K562 (cell line): ENCODE results near the gene TRDMT1. TPM values are rescaled to one million over a fixed set of nuclear protein-coding genes. Genes with fewer than 3 reads are reported as not detected.

Source experiments
- ATAC-seq: fragments of 200-7000 bp; cut with Tn5 transposase; 3 replicates; pipeline ENCODE4 v1.9.1; 2020; ENCODE audit warnings: moderate library complexity
- BruUV-seq: library from RNA; stranded (reverse); fragments of 400-500 nt; replicated peaks from 2 replicates; lab custom pipeline; 2021; lab: Mats Ljungman, UMichigan
- CTCF ChIA-PET: fragments of 300-600 bp; formaldehyde crosslinking; extraction: SDS; loops from one replicate; lab custom pipeline; 2021; ENCODE audit warnings: low intra/inter-chr PET ratio; lab: Yijun Ruan, JAX
- POLR2A ChIA-PET: fragments of 300-600, 350-650 bp; sonication (Branson Sonifier 250); formaldehyde crosslinking; extraction: SDS; loops from one replicate; lab custom pipeline; 2021; ENCODE audit warnings: antibody characterized with exemption, inconsistent platforms; lab: Yijun Ruan, JAX
- DNase-seq, 4 experiments: peaks; one replicate each; pipeline versions ENCODE4 v3.0.0 to v3.0.0-alpha.2; 2011 to 2018; ENCODE audit warnings: low spot score in 3 of 4, mixed read lengths in 3 of 4; ENCODE audit errors: extremely low read depth in 1 of 4
- FAIRE-seq: peaks from 2 replicates; lab custom pipeline; 2011; peaks lifted over from hg19 to GRCh38; lab: Jason Lieb, UNC
- H2AFZ ChIP-seq: 2 replicates; pipeline ENCODE4 v1.6.0; 2011; ENCODE audit warnings: low read depth, low read length, control low read depth, inconsistent platforms
- H3K27ac ChIP-seq: fragments of 200-600 bp; 3 replicates; pipeline ENCODE4 v1.8.0; 2011; ENCODE audit warnings: low read depth, mild to moderate bottlenecking, control low read depth, inconsistent platforms, low read length, moderate library complexity, mixed read lengths; ENCODE audit errors: extremely low read depth
- H3K27me3 ChIP-seq, 2 experiments: fragments of 300-600 bp in 1 of 2; 2 replicates in 1 of 2; 3 replicates in 1 of 2; pipeline versions ENCODE4 v1.6.0 to v1.8.0; 2011; ENCODE audit warnings: inconsistent platforms in 2 of 2, low read length in 2 of 2, mild to moderate bottlenecking in 1 of 2, mixed read lengths in 1 of 2, moderate library complexity in 1 of 2; ENCODE audit not compliant: control insufficient read depth in 2 of 2, insufficient read depth in 2 of 2
- H3K36me3 ChIP-seq: fragments of 300-600 bp; 3 replicates; pipeline ENCODE4 v1.8.0; 2011; ENCODE audit warnings: mild to moderate bottlenecking, low read length, inconsistent platforms; ENCODE audit not compliant: control insufficient read depth, insufficient read depth
- H3K4me1 ChIP-seq, 2 experiments: fragments of 200-600 bp in 1 of 2; replicated peaks in 1 of 2; 2 replicates in 1 of 2; 3 replicates in 1 of 2; pipeline versions ENCODE4 v1.5.1 to v1.8.0; 2011; ENCODE audit warnings: inconsistent platforms in 2 of 2, low read length in 2 of 2, mild to moderate bottlenecking in 1 of 2, mixed read lengths in 1 of 2, moderate library complexity in 1 of 2; ENCODE audit not compliant: control insufficient read depth in 2 of 2, insufficient read depth in 2 of 2
- H3K4me2 ChIP-seq: 2 replicates; pipeline ENCODE4 v1.6.1; 2011; ENCODE audit warnings: low read length, control low read depth, inconsistent platforms, mixed read lengths; ENCODE audit not compliant: insufficient read depth
- H3K4me3 ChIP-seq: fragments of 200-600 bp; sonication (generic), shearing (Covaris generic); 2 replicates; pipeline ENCODE4 v1.5.1; 2016; ENCODE audit warnings: control low read depth, inconsistent platforms
- H3K79me2 ChIP-seq: fragments of 200-600 bp; 3 replicates; pipeline ENCODE4 v1.8.0; 2011; ENCODE audit warnings: low read length, inconsistent platforms; ENCODE audit not compliant: control insufficient read depth, insufficient read depth
- H3K9ac ChIP-seq, 2 experiments: 2 replicates each; pipeline versions ENCODE4 v1.6.0 to v1.6.1; 2011; ENCODE audit warnings: low read depth in 2 of 2, low read length in 2 of 2, control low read depth in 1 of 2, inconsistent platforms in 1 of 2, mild to moderate bottlenecking in 1 of 2, mixed read lengths in 1 of 2; ENCODE audit not compliant: insufficient read depth in 1 of 2
- H3K9me1 ChIP-seq: one replicate; pipeline ENCODE4 v1.6.0; 2011; ENCODE audit warnings: inconsistent platforms, mild to moderate bottlenecking, low read length, moderate library complexity; ENCODE audit not compliant: control insufficient read depth, insufficient read depth
- H3K9me3 ChIP-seq: replicated peaks from 2 replicates; pipeline ENCODE4 v1.5.1; 2011; ENCODE audit warnings: low read depth, low read length, inconsistent platforms; ENCODE audit not compliant: control insufficient read depth, insufficient read depth
- H4K20me1 ChIP-seq: replicated peaks from 2 replicates; pipeline ENCODE4 v1.6.1; 2011; ENCODE audit warnings: low read length, inconsistent platforms, mixed read lengths; ENCODE audit not compliant: control insufficient read depth, insufficient read depth
- CEBPG ChIP-seq, 3 experiments: fragments of 200-800 bp in 1 of 3; sonication (Bioruptor generic) in 1 of 3; sonication (generic) in 1 of 3; formaldehyde crosslinking in 1 of 3; IDR thresholded peaks in 2 of 3; conservative IDR thresholded peaks in 1 of 3; 2 replicates each; pipeline versions ENCODE4 v1.6.1 to v1.8.0; 2016 to 2022; ENCODE audit warnings: missing compliant biosample characterization in 2 of 3, missing genetic modification characterization in 2 of 3, mild to moderate bottlenecking in 1 of 3, missing genetic modification reagents in 1 of 3
- CHAMP1 ChIP-seq: fragments of 450-650 bp; IDR thresholded peaks from 2 replicates; pipeline ENCODE4 v1.6.1; 2016; ENCODE audit warnings: mild to moderate bottlenecking
- DIDO1 ChIP-seq: fragments of 450-650 bp; IDR thresholded peaks from 2 replicates; pipeline ENCODE4 v1.6.1; 2016; ENCODE audit warnings: low read depth, missing biosample characterization, missing genetic modification characterization
- EP400 ChIP-seq: fragments of 450-650 bp; IDR thresholded peaks from 2 replicates; pipeline ENCODE4 v1.6.1; 2017; ENCODE audit warnings: antibody characterized with exemption, mild to moderate bottlenecking, moderate library complexity
- FOXK2 ChIP-seq, 2 experiments: fragments of 450-650 bp; IDR thresholded peaks in 1 of 2; conservative IDR thresholded peaks in 1 of 2; 2 replicates each; pipeline ENCODE4 v1.6.1; 2016; ENCODE audit warnings: low read depth in 2 of 2, mild to moderate bottlenecking in 1 of 2
- IRF9 ChIP-seq: fragments of 450-650 bp; IDR thresholded peaks from 2 replicates; pipeline ENCODE4 v1.6.1; 2016; ENCODE audit warnings: missing biosample characterization, missing genetic modification characterization
- MECOM ChIP-seq: fragments of 250-450 bp; sonication (Bioruptor Pico); IDR thresholded peaks from 2 replicates; pipeline ENCODE4 v1.8.0; 2022; ENCODE audit warnings: inconsistent platforms
- MTA3 ChIP-seq: fragments of 450-650 bp; formaldehyde crosslinking; IDR thresholded peaks from 2 replicates; pipeline ENCODE4 v1.6.1; 2017; ENCODE audit warnings: mild to moderate bottlenecking, borderline replicate concordance
- NFRKB ChIP-seq: fragments of 450-650 bp; IDR thresholded peaks from 2 replicates; pipeline ENCODE4 v1.6.1; 2016; ENCODE audit warnings: low read depth
- TAF7 ChIP-seq: fragments of 450-650 bp; IDR thresholded peaks from 2 replicates; pipeline ENCODE4 v1.6.1; 2016; ENCODE audit warnings: missing genetic modification characterization, missing compliant biosample characterization
- VEZF1 ChIP-seq: fragments of 200-800 bp; sonication (Bioruptor generic); IDR thresholded peaks from 2 replicates; pipeline ENCODE4 v1.6.1; 2017; ENCODE audit warnings: missing genetic modification characterization, missing compliant biosample characterization
- ZNF398 ChIP-seq: fragments of 250-450 bp; sonication (Bioruptor Pico); IDR thresholded peaks from 2 replicates; pipeline ENCODE4 v1.8.0; 2021; ENCODE audit warnings: moderate library complexity, mild to moderate bottlenecking, inconsistent platforms
- ZNF76 ChIP-seq: fragments of 250-450 bp; sonication (Bioruptor Pico); IDR thresholded peaks from 2 replicates; pipeline ENCODE4 v1.4.0; 2020; ENCODE audit warnings: mild to moderate bottlenecking, moderate library complexity, borderline replicate concordance
- WGBS: fragments of 100-300 bp; shearing (Covaris generic); methylation state at CpG from one replicate; pipeline ENCODE4 v1.1.6; 2016; ENCODE audit warnings: low coverage, mixed read lengths; ENCODE audit not compliant: insufficient coverage; ENCODE audit errors: missing lambda C conversion rate; 5-methylcytosine and 5-hydroxymethylcytosine counted together
- in situ Hi-C: fragments of 300-500 bp; cut with MboI; formaldehyde crosslinking; loops from 4 replicates; pipeline ENCODE4 v1.15.0; 2018; ENCODE audit warnings: inconsistent platforms, mixed read lengths
- intact Hi-C: fragments of 100-400 bp; cut with micrococcal nuclease; formaldehyde crosslinking; loops from 2 replicates; pipeline ENCODE4 v1.14.2; 2022
- polyA plus RNA-seq, 8 experiments: library from polyadenylated mRNA; depleted of rRNA in 4 of 8; stranded (reverse) in 5 of 8; unstranded in 3 of 8; fragments of >200 nt; fragmentation: Nextera tagmentation in 2 of 8; fragmentation: Illumina TruSeq in 1 of 8; extraction: Ambion mirVana in 2 of 8; extraction: Trizol in 1 of 8; gene quantifications; 2 replicates each; pipeline versions ENCODE4 v1.2.1 to v1.2.3, GENCODE V29; 2011 to 2014; ENCODE audit warnings: inconsistent platforms in 1 of 8, missing spikeins in 1 of 8
- total RNA-seq, 7 experiments: library from RNA; depleted of rRNA in 6 of 7; stranded (reverse); fragments of >200 nt in 6 of 7; fragmentation: Illumina TruSeq in 2 of 7; extraction: Trizol in 2 of 7; gene quantifications; 2 replicates each; pipeline versions ENCODE4 v1.2.1 to v1.2.3, GENCODE V29; 2011 to 2021; ENCODE audit warnings: low replicate concordance in 1 of 7

Gene TRDMT1
- total and polyA plus RNA-seq, 9 of the 15 experiments (the other 6 are each of a cell fraction or from before 2014, with no cell fraction given): 5.4 to 12.6 (median 9.3) TPM

- no TSS peak for BruUV-seq
- no peak for FAIRE-seq
- 0 out of 3 replicates have a peak, but pooled peaks cover 2% of the 10 kb centered on the region for H3K79me2 ChIP-seq
- H3K36me3 ChIP-seq: no peaks in the 10 kb centered on the region
- H3K27ac ChIP-seq: peak overlapping the region; percentile 88; the same call in 2 of the 3 replicates
- H3K4me1 ChIP-seq: peaks cover 5 to 44% of the 10 kb centered on the region in 2 experiments
- H3K4me3 ChIP-seq: no peak overlapping the region
- ChIA-PET POLR2A (interaction anchor here (0.6 kb wide), 1 partner anchor 16 kb away, joined by 3 read pairs; no protein-coding TSS in a partner anchor), CTCF (no interaction called here)
- no peaks in the 10 kb centered on the region for H3K9me1 ChIP-seq
- H2AFZ ChIP-seq: peak overlapping the region; percentile 69; the same call in 1 of the 2 replicates
- intact Hi-C loops (no loop called here), in situ Hi-C loops (no loop called here)
- no peak for DNase-seq
- no peaks in the 10 kb centered on the region for H3K27me3 ChIP-seq
- H3K9me3 ChIP-seq: no peaks in the 10 kb centered on the region
- no peak overlapping the region for H3K4me2 ChIP-seq
- WGBS: 79% methylated on average over 2 of the region's 2 CpGs
- no peak overlapping the region for H3K9ac ChIP-seq
- H4K20me1 ChIP-seq: no peaks in the 10 kb centered on the region
- ATAC-seq: no peak
- TF ChIP-seq CHAMP1 (no peak), DIDO1 (tag) (no peak), CEBPG (CRISPR knock-in tag; IDR thresholded peaks at IDR 0.05) (no peak), CEBPG (tag; conservative IDR thresholded peaks at IDR 0.05 in 1 of 2, IDR thresholded peaks at IDR 0.05 in 1 of 2) (0 out of 4 replicates have a peak, but pooled peaks of 1 of the 2 experiments have one; percentile 0), FOXK2 (conservative IDR thresholded peaks at IDR 0.05 in 1 of 2, IDR thresholded peaks at IDR 0.05 in 1 of 2; ENCODE audit: low read depth in 2 of 2) (no peak), EP400 (0 out of 2 replicates have a peak, but pooled peaks have one; percentile 8), VEZF1 (0 out of 2 replicates have a peak, but pooled peaks have one; percentile 11), ZNF398 (CRISPR knock-in tag) (no peak), MECOM (no peak), NFRKB (peak; percentile 19; the same call in 1 of the 2 replicates), ZNF76 (no peak), TAF7 (tag) (no peak), IRF9 (no peak), MTA3 (no peak)
Measured at GRCh38 chr10:17214526-17214925, 13.1 kb upstream of the TRDMT1 start.
